Measurements from ENCODE around the gene PRDX6. TPM values are rescaled to one million over a fixed set of nuclear protein-coding genes. Genes with fewer than 3 reads are reported as not detected.
"Not testable (repeated sequence)": the region's sequence is repeated elsewhere in the genome, so short reads cannot be mapped to it uniquely, and the experiment has no call there.

PRDX6 gene
- total RNA-seq, 1 donor from 2014 or later, result 135 TPM

- DNase-seq, result no peak
Observed at GRCh38 chr1:173469656-173470055, 7.5 kb upstream of the PRDX6 start.

GRCh38 chr1:173470608-173471007, 6.5 kb upstream of the PRDX6 start:
- DNase-seq, result no peak

- no peak for DNase-seq
Observed at GRCh38 chr1:173473599-173474011, 3.5 kb upstream of the PRDX6 start.

- DNase-seq, result no peak
Observed at GRCh38 chr1:173474097-173474779, 2.9 kb upstream of the PRDX6 start.

GRCh38 chr1:173474780-173475421, 2.2 kb upstream of the PRDX6 start:
- DNase-seq, result not testable (repeated sequence)

GRCh38 chr1:173475564-173476196, 1.5 kb upstream of the PRDX6 start:
- no peak for DNase-seq

- no peak for DNase-seq
Observed at GRCh38 chr1:173476197-173476664, 904 bp upstream of the PRDX6 start.

- peak; percentile 88 for DNase-seq
Observed at GRCh38 chr1:173476665-173477285, 360 bp upstream of the PRDX6 start.

GRCh38 chr1:173478094-173478674, 1.0 kb downstream of the PRDX6 start:
- peak; percentile 63 for DNase-seq

- no peak for DNase-seq
Observed at GRCh38 chr1:173479649-173480048, 2.5 kb downstream of the PRDX6 start.

GRCh38 chr1:173481195-173481772, 4.1 kb downstream of the PRDX6 start:
- DNase-seq, result no peak

- DNase-seq, result no peak
Observed at GRCh38 chr1:173482683-173483082, 5.5 kb downstream of the PRDX6 start.

- DNase-seq, result no peak
Observed at GRCh38 chr1:173484276-173484675, 7.1 kb downstream of the PRDX6 start.

GRCh38 chr1:173485401-173485800, 8.3 kb downstream of the PRDX6 start:
- no peak for DNase-seq

- DNase-seq, result no peak
Observed at GRCh38 chr1:173488001-173488400, 10.9 kb downstream of the PRDX6 start.

GRCh38 chr1:173489149-173489600, 12.0 kb downstream of the PRDX6 start:
- no peak for DNase-seq

- no peak for DNase-seq
Observed at GRCh38 chr1:173489929-173490328, 12.8 kb downstream of the PRDX6 start.

GRCh38 chr1:173491508-173491907, 14.4 kb downstream of the PRDX6 start:
- DNase-seq, result no peak

GRCh38 chr1:173493125-173493524, 16.0 kb downstream of the PRDX6 start:
- not testable (repeated sequence) for DNase-seq

- no peak for DNase-seq
Observed at GRCh38 chr1:173495609-173496267, 18.6 kb downstream of the PRDX6 start.

- no peak for DNase-seq
Observed at GRCh38 chr1:173496757-173497320, 19.7 kb downstream of the PRDX6 start.

Data from skin of body (tissue), 2 donors.